Measurements from ENCODE around the gene KYAT1.
"Not testable (repeated sequence)": the region's sequence is repeated elsewhere in the genome, so short reads cannot be mapped to it uniquely, and the experiment has no call there.

KYAT1 gene

GRCh38 chr9:128820665-128821583, 60.8 kb downstream of the KYAT1 start:
- DNase-seq (ENCODE audit: extremely low read depth in 1 of 2, low read depth in 1 of 2) = no peak

GRCh38 chr9:128819716-128820664, 61.8 kb downstream of the KYAT1 start:
- no peak for DNase-seq (ENCODE audit: extremely low read depth in 1 of 2, low read depth in 1 of 2)

GRCh38 chr9:128818839-128819715, 62.7 kb downstream of the KYAT1 start:
- peak in 1 of 2 donors; percentile 26 for DNase-seq (ENCODE audit: extremely low read depth in 1 of 2, low read depth in 1 of 2)

- DNase-seq (ENCODE audit: extremely low read depth in 1 of 2, low read depth in 1 of 2) = peak; percentile 95 to 96
These were observed 63.5 kb downstream of the KYAT1 start, which contains the start of gene ENDOG for GRCh38 chr9:128818099-128818838. ENDOG (plus strand) TSS chr9:128818500; CDS start chr9:128818685, 185 bp downstream.

- DNase-seq (ENCODE audit: extremely low read depth in 1 of 2, low read depth in 1 of 2) = no peak
These were observed 70.9 kb downstream of the KYAT1 start for GRCh38 chr9:128810873-128811272.

- DNase-seq (ENCODE audit: extremely low read depth in 1 of 2, low read depth in 1 of 2) = no peak
These were observed 71.9 kb downstream of the KYAT1 start for GRCh38 chr9:128809831-128810230.

GRCh38 chr9:128809036-128809599, 72.6 kb downstream of the KYAT1 start:
- DNase-seq (ENCODE audit: extremely low read depth in 1 of 2, low read depth in 1 of 2) = no peak

- no peak for DNase-seq (ENCODE audit: extremely low read depth in 1 of 2, low read depth in 1 of 2)
These were observed 73.2 kb downstream of the KYAT1 start for GRCh38 chr9:128808543-128808942.

- DNase-seq (ENCODE audit: extremely low read depth in 1 of 2, low read depth in 1 of 2) = no peak
These were observed 73.9 kb downstream of the KYAT1 start for GRCh38 chr9:128807827-128808226.

GRCh38 chr9:128805661-128806060, 76.1 kb downstream of the KYAT1 start:
- DNase-seq (ENCODE audit: extremely low read depth in 1 of 2, low read depth in 1 of 2) = no peak

- DNase-seq (ENCODE audit: extremely low read depth in 1 of 2, low read depth in 1 of 2) = no peak
These were observed 79.3 kb downstream of the KYAT1 start for GRCh38 chr9:128802482-128802881.

GRCh38 chr9:128800061-128800460, 81.7 kb downstream of the KYAT1 start:
- no peak for DNase-seq (ENCODE audit: extremely low read depth in 1 of 2, low read depth in 1 of 2)

GRCh38 chr9:128798896-128799295, 82.9 kb downstream of the KYAT1 start:
- no peak for DNase-seq (ENCODE audit: extremely low read depth in 1 of 2, low read depth in 1 of 2)

- not testable (repeated sequence) for DNase-seq (ENCODE audit: extremely low read depth in 1 of 2, low read depth in 1 of 2)
These were observed 86.8 kb downstream of the KYAT1 start for GRCh38 chr9:128794961-128795360.

- DNase-seq (ENCODE audit: extremely low read depth in 1 of 2, low read depth in 1 of 2) = no peak
These were observed 88.6 kb downstream of the KYAT1 start for GRCh38 chr9:128792978-128793686.

GRCh38 chr9:128792134-128792533, 89.6 kb downstream of the KYAT1 start:
- no peak for DNase-seq (ENCODE audit: extremely low read depth in 1 of 2, low read depth in 1 of 2)

- no peak for DNase-seq (ENCODE audit: extremely low read depth in 1 of 2, low read depth in 1 of 2)
These were observed 91.2 kb downstream of the KYAT1 start for GRCh38 chr9:128790536-128790935.

- DNase-seq (ENCODE audit: extremely low read depth in 1 of 2, low read depth in 1 of 2) = no peak
These were observed 93.3 kb downstream of the KYAT1 start for GRCh38 chr9:128788445-128788844.

- DNase-seq (ENCODE audit: extremely low read depth in 1 of 2, low read depth in 1 of 2) = no peak
These were observed 94.1 kb downstream of the KYAT1 start for GRCh38 chr9:128787659-128788058.
